DOHH2 (cell line): Measurements from ENCODE around the gene TRIM47.

Experiments used
- H3F3A ChIP-seq: fragments of 200-600 bp; sonication (generic), shearing (Covaris generic); 2 replicates; pipeline ENCODE4 v1.6.0; 2016; ENCODE audit warnings: antibody characterized with exemption, mild to moderate bottlenecking; ENCODE audit not compliant: control insufficient read depth, insufficient read depth
- H3K27ac ChIP-seq: fragments of 200-600 bp; sonication (generic); 2 replicates; pipeline ENCODE4 v1.5.1; 2014; ENCODE audit warnings: low read depth, mild to moderate bottlenecking, low read length, moderate library complexity
- H3K27me3 ChIP-seq: fragments of 200-600 bp; sonication (generic); 2 replicates; pipeline ENCODE4 v1.6.1; 2014; ENCODE audit warnings: mild to moderate bottlenecking, low read length, mixed read lengths; ENCODE audit not compliant: control insufficient read depth
- H3K36me3 ChIP-seq: fragments of 200-600 bp; sonication (generic); 2 replicates; pipeline ENCODE4 v1.6.1; 2014; ENCODE audit warnings: mild to moderate bottlenecking, low read length, moderate library complexity, mixed read lengths; ENCODE audit not compliant: control insufficient read depth
- H3K4me1 ChIP-seq: fragments of 200-600 bp; sonication (generic); 2 replicates; pipeline ENCODE4 v1.6.1; 2014; ENCODE audit warnings: mild to moderate bottlenecking, low read length, mixed read lengths; ENCODE audit not compliant: control insufficient read depth
- H3K4me2 ChIP-seq: fragments of 200-600 bp; sonication (generic); 2 replicates; pipeline ENCODE4 v1.6.0; 2014; ENCODE audit warnings: mild to moderate bottlenecking, low read length, moderate library complexity
- H3K4me3 ChIP-seq: fragments of 200-600 bp; sonication (generic); 2 replicates; pipeline ENCODE4 v1.5.1; 2014; ENCODE audit warnings: mild to moderate bottlenecking, low read length, mixed read lengths
- H3K79me2 ChIP-seq: fragments of 200-600 bp; sonication (generic); 2 replicates; pipeline ENCODE4 v1.6.1; 2014; ENCODE audit warnings: mild to moderate bottlenecking, low read length, mixed read lengths; ENCODE audit not compliant: control insufficient read depth
- H3K9me2 ChIP-seq: fragments of 200-600 bp; sonication (generic); replicated peaks from 2 replicates; pipeline ENCODE4 v1.6.1; 2014; ENCODE audit warnings: mild to moderate bottlenecking, low read length, mixed read lengths; ENCODE audit not compliant: control insufficient read depth
- H3K9me3 ChIP-seq: fragments of 200-600 bp; sonication (generic); 2 replicates; pipeline ENCODE4 v1.6.1; 2014; ENCODE audit warnings: antibody characterized with exemption, low read length, mixed read lengths; ENCODE audit not compliant: control insufficient read depth, insufficient read depth
- H4K20me1 ChIP-seq: fragments of 200-600 bp; sonication (generic); 2 replicates; pipeline ENCODE4 v1.6.0; 2014; ENCODE audit warnings: low read depth, mild to moderate bottlenecking, antibody characterized with exemption, low read length, moderate library complexity; ENCODE audit not compliant: control insufficient read depth, insufficient read depth
- CTCF ChIP-seq: fragments of 200-600 bp; sonication (generic); IDR thresholded peaks from one replicate; pipeline ENCODE4 v1.5.1; 2014; ENCODE audit warnings: antibody characterized with exemption, mild to moderate bottlenecking, low read depth, low read length; ENCODE audit not compliant: poor library complexity, severe bottlenecking
- EZH2phosphoT487 ChIP-seq: fragments of 200-600 bp; sonication (generic); IDR thresholded peaks from 2 replicates; pipeline ENCODE4 v1.6.1; 2017; ENCODE audit warnings: borderline replicate concordance, mild to moderate bottlenecking, antibody characterized with exemption, low read length, moderate library complexity, mixed read lengths

Gene TRIM47

GRCh38 chr17:75825149-75825552, 53.2 kb downstream of the TRIM47 start:
- Histone ChIP-seq H4K20me1 (no peaks in the 10 kb centered on the region), H3K4me2 (no peak overlapping the region), H3K27me3 (no peaks in the 10 kb centered on the region), H3K4me1 (peaks cover 24% of the 10 kb centered on the region), H3K9me2 (no peaks in the 10 kb centered on the region), H3F3A (peaks cover 4% of the 10 kb centered on the region), H3K4me3 (no peak overlapping the region), H3K27ac (no peak overlapping the region), H3K9me3 (no peaks in the 10 kb centered on the region), H3K79me2 (no peaks in the 10 kb centered on the region), H3K36me3 (peaks cover 48% of the 10 kb centered on the region)
- TF ChIP-seq EZH2phosphoT487 (no peak), CTCF (no peak)

- Histone ChIP-seq H4K20me1 (no peaks in the 10 kb centered on the region), H3K4me3 (no peak overlapping the region), H3K27me3 (no peaks in the 10 kb centered on the region), H3F3A (peaks cover 4% of the 10 kb centered on the region), H3K4me1 (peaks cover 24% of the 10 kb centered on the region), H3K4me2 (no peak overlapping the region), H3K27ac (no peak overlapping the region), H3K9me3 (no peaks in the 10 kb centered on the region), H3K36me3 (peaks cover 50% of the 10 kb centered on the region), H3K9me2 (no peaks in the 10 kb centered on the region), H3K79me2 (no peaks in the 10 kb centered on the region)
- TF ChIP-seq EZH2phosphoT487 = no peak
- no peak for TF ChIP-seq CTCF
These were observed 53.7 kb downstream of the TRIM47 start for GRCh38 chr17:75824666-75825065.
